Caco-2 (cell line): ENCODE data around the gene HP. TPM values are rescaled to one million over a fixed set of nuclear protein-coding genes. Genes with fewer than 3 reads are reported as not detected.

ENCODE experiments used
- BruUV-seq: library from RNA; stranded (reverse); fragments of 400-500 nt; replicated peaks from 2 replicates; lab custom pipeline; 2021; lab: Mats Ljungman, UMichigan
- CTCF ChIA-PET: fragments of 300-600 bp; sonication (Branson Sonifier 250); formaldehyde crosslinking; loops from one replicate; lab custom pipeline; 2022; ENCODE audit warnings: antibody characterized with exemption; lab: Charles Lee
- POLR2A ChIA-PET: fragments of 300-600 bp; sonication (Branson Sonifier 250); formaldehyde crosslinking; loops from one replicate; lab custom pipeline; 2022; ENCODE audit warnings: antibody characterized with exemption; lab: Charles Lee
- DNase-seq, 2 experiments: peaks; one replicate each; pipeline versions ENCODE4 v3.0.0 to v3.0.0-alpha.2; 2020 to 2022
- H3K27me3 ChIP-seq: replicated peaks from 2 replicates; pipeline ENCODE4 v1.6.0; 2011; ENCODE audit warnings: low read length; ENCODE audit not compliant: control insufficient read depth, insufficient read depth
- H3K36me3 ChIP-seq: 2 replicates; pipeline ENCODE4 v1.5.1; 2011; ENCODE audit warnings: low read length; ENCODE audit not compliant: control insufficient read depth, insufficient read depth
- H3K4me1 ChIP-seq: fragments of 250-450 bp; sonication (Bioruptor Pico); 2 replicates; pipeline ENCODE4 v1.5.1; 2020; ENCODE audit warnings: mild to moderate bottlenecking
- H3K4me3 ChIP-seq: 2 replicates; pipeline ENCODE4 v1.5.1; 2011; ENCODE audit warnings: low read depth, mild to moderate bottlenecking, control low read depth, low read length
- H3K9me3 ChIP-seq: fragments of 250-450 bp; sonication (Bioruptor Pico); 2 replicates; pipeline ENCODE4 v1.5.1; 2020; ENCODE audit warnings: mild to moderate bottlenecking, moderate library complexity
- H3K27ac Mint-ChIP-seq: one replicate; pipeline ENCODE4 v1.8.0; 2022; ENCODE audit warnings: mixed read lengths; ENCODE audit not compliant: unreplicated experiment
- H3K27me3 Mint-ChIP-seq: one replicate; pipeline ENCODE4 v1.8.0; 2022; ENCODE audit warnings: mixed read lengths; ENCODE audit not compliant: insufficient read depth, unreplicated experiment
- H3K36me3 Mint-ChIP-seq: one replicate; pipeline ENCODE4 v1.8.0; 2022; ENCODE audit warnings: mild to moderate bottlenecking, mixed read lengths; ENCODE audit not compliant: insufficient read depth, unreplicated experiment
- H3K4me1 Mint-ChIP-seq: one replicate; pipeline ENCODE4 v1.8.0; 2022; ENCODE audit warnings: low read depth, mixed read lengths; ENCODE audit not compliant: unreplicated experiment
- H3K4me3 Mint-ChIP-seq: one replicate; pipeline ENCODE4 v1.8.0; 2022; ENCODE audit warnings: mild to moderate bottlenecking, moderate library complexity, mixed read lengths; ENCODE audit not compliant: unreplicated experiment
- H3K9me3 Mint-ChIP-seq: one replicate; pipeline ENCODE4 v1.8.0; 2022; ENCODE audit warnings: mixed read lengths; ENCODE audit not compliant: unreplicated experiment
- CTCF ChIP-seq, 2 experiments: fragments of 200-600 bp in 1 of 2; IDR thresholded peaks; 1 replicate in 1 of 2; 2 replicates in 1 of 2; pipeline versions ENCODE4 v1.5.1 to v1.8.0; 2011 to 2022; ENCODE audit warnings: antibody characterized with exemption in 1 of 2, control low read depth in 1 of 2, inconsistent platforms in 1 of 2, low read depth in 1 of 2, low read length in 1 of 2, mild to moderate bottlenecking in 1 of 2, moderate library complexity in 1 of 2; ENCODE audit not compliant: insufficient read depth in 1 of 2, severe bottlenecking in 1 of 2, unreplicated experiment in 1 of 2
- intact Hi-C: fragments of 100-400 bp; cut with micrococcal nuclease; formaldehyde crosslinking; loops from one replicate; pipeline ENCODE4 v1.10.0; 2022; ENCODE audit not compliant: unreplicated experiment
- total RNA-seq: library from RNA; stranded (reverse); gene quantifications from 2 replicates; pipeline ENCODE4 v1.2.3, GENCODE V29; 2022

The HP gene
- total RNA-seq, 1 experiment from 2014 or later = 0.61 TPM

- Mint-ChIP-seq H3K9me3 (no peaks in the 10 kb centered on the region), H3K4me3 (peak within 1 kb of the TSS; percentile 95), H3K27me3 (no peaks in the 10 kb centered on the region), H3K27ac (peak within 1 kb of the TSS; percentile 97), H3K4me1 (peaks cover 18% of the 10 kb centered on the region), H3K36me3 (peaks cover 58% of the 10 kb centered on the region)
- Histone ChIP-seq H3K36me3 (peaks cover 2% of the 10 kb centered on the region; the same call in 1 of the 2 replicates), H3K4me3 (peak within 1 kb of the TSS; percentile 72), H3K4me1 (0 out of 2 replicates have a peak, but pooled peaks cover 9% of the 10 kb centered on the region), H3K9me3 (no peaks in the 10 kb centered on the region), H3K27me3 (no peaks in the 10 kb centered on the region)
- DNase-seq = peak; percentile 96 to 98
- CTCF ChIA-PET = interaction anchor here (0.8 to 1.4 kb wide), 6 partner anchors 25 to 210 kb away, joined by 3 to 18 read pairs (median 4); partner anchors contain the start of genes HPR and ZNF821
- TF ChIP-seq CTCF (IDR thresholded peaks at IDR 0.05; ENCODE audit: insufficient read depth in 1 of 2, low read depth in 1 of 2, low read length in 1 of 2, severe bottlenecking in 1 of 2, unreplicated experiment in 1 of 2) = no peak
- intact Hi-C loops = loop anchor here (1.0 to 2.0 kb wide), 3 partner anchors 27 to 199 kb away; partner anchors contain the start of genes DHODH and IST1
- POLR2A ChIA-PET = interaction anchor here (0.9 to 1.3 kb wide), 8 partner anchors 10 to 285 kb away, joined by 3 to 5 read pairs (median 4); partner anchors contain the start of genes AP1G1, HP and ZNF821
- no TSS peak for BruUV-seq
Observed at GRCh38 chr16:72093448-72094265, 39.4 kb downstream of the HP start, which contains the start of the genes DHX38 and TXNL4B. Gene DHX38, plus strand, starts transcription at chr16:72093847. Its CDS starts 2,311 bp downstream, at chr16:72096158. Gene TXNL4B, minus strand, starts transcription at chr16:72093620. Its CDS starts 2,871 bp downstream, at chr16:72090749.

GRCh38 chr16:72094266-72094610 lies 39.9 kb downstream of the HP start:
- peak overlapping the region; percentile 72 for H3K4me3 ChIP-seq
- H3K4me1 ChIP-seq = 0 out of 2 replicates have a peak, but pooled peaks cover 9% of the 10 kb centered on the region
- ChIA-PET CTCF (interaction anchor here (0.8 to 1.4 kb wide), 3 partner anchors 25 to 146 kb away, joined by 4 to 18 read pairs (median 13); no protein-coding TSS in a partner anchor), POLR2A (interaction anchor here (1.0 to 1.3 kb wide), 4 partner anchors 11 to 109 kb away, joined by 3 to 5 read pairs (median 3); no protein-coding TSS in a partner anchor)
- BruUV-seq = no TSS peak
- no peak for TF ChIP-seq CTCF (IDR thresholded peaks at IDR 0.05; ENCODE audit: insufficient read depth in 1 of 2, low read depth in 1 of 2, low read length in 1 of 2, severe bottlenecking in 1 of 2, unreplicated experiment in 1 of 2)
- H3K4me3 Mint-ChIP-seq = peak overlapping the region; percentile 95
- H3K27me3 ChIP-seq = no peaks in the 10 kb centered on the region
- H3K27ac Mint-ChIP-seq = peak overlapping the region; percentile 97
- H3K36me3 ChIP-seq = peaks cover 2% of the 10 kb centered on the region; the same call in 1 of the 2 replicates
- H3K4me1 Mint-ChIP-seq = peaks cover 18% of the 10 kb centered on the region
- intact Hi-C loops = no loop called here
- H3K9me3 Mint-ChIP-seq = no peaks in the 10 kb centered on the region
- no peak for DNase-seq
- peaks cover 57% of the 10 kb centered on the region for H3K36me3 Mint-ChIP-seq
- no peaks in the 10 kb centered on the region for H3K9me3 ChIP-seq
- no peaks in the 10 kb centered on the region for H3K27me3 Mint-ChIP-seq

GRCh38 chr16:72098936-72099335 lies 44.6 kb downstream of the HP start:
- Histone ChIP-seq H3K4me3 (no peak overlapping the region), H3K36me3 (peaks cover 12% of the 10 kb centered on the region; the same call in 1 of the 2 replicates), H3K27me3 (no peaks in the 10 kb centered on the region), H3K4me1 (0 out of 2 replicates have a peak, but pooled peaks cover 6% of the 10 kb centered on the region), H3K9me3 (no peaks in the 10 kb centered on the region)
- no peak overlapping the region for H3K27ac Mint-ChIP-seq
- H3K27me3 Mint-ChIP-seq = no peaks in the 10 kb centered on the region
- H3K9me3 Mint-ChIP-seq = no peaks in the 10 kb centered on the region
- intact Hi-C loops = loop anchor here (1.0 to 5.0 kb wide), 3 partner anchors 28 to 217 kb away; partner anchors contain the start of gene ZNF821
- DNase-seq = peak in 1 of 2 experiments; percentile 26
- BruUV-seq = no TSS peak
- peaks cover 9% of the 10 kb centered on the region for H3K4me1 Mint-ChIP-seq
- H3K36me3 Mint-ChIP-seq = peaks cover 72% of the 10 kb centered on the region
- ChIA-PET CTCF (interaction anchor here (2.5 kb wide), 1 partner anchor 32 kb away, joined by 10 read pairs; no protein-coding TSS in a partner anchor), POLR2A (no interaction called here)
- no peak for TF ChIP-seq CTCF (IDR thresholded peaks at IDR 0.05; ENCODE audit: insufficient read depth in 1 of 2, low read depth in 1 of 2, low read length in 1 of 2, severe bottlenecking in 1 of 2, unreplicated experiment in 1 of 2)
- H3K4me3 Mint-ChIP-seq = no peak overlapping the region
